ENCODE results near the gene IPO13. TPM values are rescaled to one million over a fixed set of nuclear protein-coding genes. Genes with fewer than 3 reads are reported as not detected.

The IPO13 gene
- total RNA-seq, 2 experiments from 2014 or later = 10.7 to 12.5 TPM

DNA sequence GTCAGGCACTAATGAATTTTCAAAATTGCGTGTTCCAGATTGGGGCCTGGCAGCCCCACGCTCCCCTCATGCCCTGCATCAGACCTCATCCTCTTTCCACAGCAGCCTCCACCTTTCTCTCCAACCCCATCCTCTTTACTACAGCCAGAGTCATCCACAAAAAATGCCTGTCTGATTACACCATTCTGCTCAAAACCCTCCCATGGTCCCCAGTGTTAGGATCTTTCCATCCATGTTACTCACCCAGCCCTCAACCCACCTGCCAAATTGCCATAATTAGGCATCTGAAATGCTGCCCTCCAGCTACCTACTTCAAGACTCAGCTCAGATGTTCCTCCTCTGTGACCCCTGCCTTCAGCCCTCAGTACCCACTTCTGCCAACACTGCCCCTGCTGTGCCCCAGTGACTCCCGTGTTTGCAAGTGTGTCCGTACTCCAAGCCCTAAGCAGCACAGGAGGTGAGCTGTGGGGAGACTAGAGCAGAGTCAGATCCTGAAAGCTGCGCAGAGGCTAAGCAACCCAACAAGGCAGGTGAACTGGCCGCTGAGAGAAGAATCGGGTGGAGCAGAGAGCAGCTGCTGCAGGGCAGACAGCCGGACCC lies 13.9 kb upstream of the IPO13 start:
- H3K36me3 Mint-ChIP-seq (ENCODE audit: low read depth) = no peaks in the 10 kb centered on the region
- intact Hi-C loops (cut with DNase I, micrococcal nuclease) = loop anchor here in 1 of 2 experiments (5.0 to 10.0 kb wide), 3 partner anchors 114 to 708 kb away; partner anchors contain the start of gene ST3GAL3
- peaks cover 15% of the 10 kb centered on the region for H3K4me1 Mint-ChIP-seq
- no peak overlapping the region for H3K27ac Mint-ChIP-seq
- no peak for DNase-seq
- ChIA-PET CTCF (interaction anchor here (0.5 to 6.1 kb wide), 15 partner anchors 12 to 899 kb away, joined by 3 to 136 read pairs (median 8); partner anchors contain the start of genes IPO13, KDM4A and PTPRF), POLR2A (interaction anchor here (0.6 kb wide), 1 partner anchor 278 kb away, joined by 3 read pairs; no protein-coding TSS in a partner anchor)
- peak; percentile 7 for ATAC-seq
- peaks cover 25% of the 10 kb centered on the region for H3K27me3 Mint-ChIP-seq
- no peaks in the 10 kb centered on the region for H3K9me3 Mint-ChIP-seq (ENCODE audit: low read depth)
- H3K4me3 Mint-ChIP-seq = no peak overlapping the region

GRCh38 chr1:43933386-43934100 lies 13.2 kb upstream of the IPO13 start, which contains the start of gene ARTN:
ARTN (plus strand) TSS chr1:43933801; CDS start chr1:43935657, 1,856 bp downstream.
- Mint-ChIP-seq H3K27me3 (peaks cover 25% of the 10 kb centered on the region), H3K36me3 (ENCODE audit: low read depth) (no peaks in the 10 kb centered on the region), H3K4me1 (peaks cover 15% of the 10 kb centered on the region), H3K9me3 (ENCODE audit: low read depth) (no peaks in the 10 kb centered on the region), H3K27ac (no peak within 1 kb of the TSS), H3K4me3 (peak within 1 kb of the TSS; percentile 16)
- peak; percentile 8 for ATAC-seq
- intact Hi-C loops (cut with DNase I, micrococcal nuclease) = loop anchor here (1.0 to 10.0 kb wide), 6 partner anchors 114 to 709 kb away; partner anchors contain the start of gene ST3GAL3 (in 1 of the 2)
- POLR2A ChIA-PET = interaction anchor here (0.6 to 1.0 kb wide), 2 partner anchors 12 to 279 kb away, joined by 3 to 4 read pairs; no protein-coding TSS in a partner anchor
- no peak for DNase-seq
- CTCF ChIA-PET = interaction anchor here (0.5 to 6.1 kb wide), 28 partner anchors 8 to 899 kb away, joined by 3 to 136 read pairs (median 6); partner anchors contain the start of genes IPO13, KDM4A and PTPRF

GRCh38 chr1:43934101-43934985 lies 12.4 kb upstream of the IPO13 start:
- Mint-ChIP-seq H3K9me3 (ENCODE audit: low read depth) (no peaks in the 10 kb centered on the region), H3K4me3 (peak overlapping the region; percentile 16), H3K36me3 (ENCODE audit: low read depth) (no peaks in the 10 kb centered on the region), H3K27ac (no peak overlapping the region), H3K4me1 (peaks cover 15% of the 10 kb centered on the region), H3K27me3 (peaks cover 25% of the 10 kb centered on the region)
- intact Hi-C loops (cut with DNase I, micrococcal nuclease) = loop anchor here (1.0 to 10.0 kb wide), 6 partner anchors 113 to 710 kb away; partner anchors contain the start of gene ST3GAL3 (in 1 of the 2)
- peak; percentile 84 for DNase-seq
- ChIA-PET CTCF (interaction anchor here (0.6 to 6.1 kb wide), 68 partner anchors 8 to 707 kb away, joined by 3 to 136 read pairs (median 4); partner anchors contain the start of genes IPO13, KDM4A and PTPRF), POLR2A (interaction anchor here (0.6 to 1.0 kb wide), 3 partner anchors 11 to 199 kb away, joined by 3 to 4 read pairs (median 3); no protein-coding TSS in a partner anchor)
- peak; percentile 73 for ATAC-seq

- DNase-seq (no peak), ATAC-seq (no peak)
- Mint-ChIP-seq H3K27ac (no peak overlapping the region), H3K36me3 (ENCODE audit: low read depth) (peaks cover 4% of the 10 kb centered on the region), H3K27me3 (peaks cover 25% of the 10 kb centered on the region), H3K4me1 (peaks cover 14% of the 10 kb centered on the region), H3K9me3 (ENCODE audit: low read depth) (no peaks in the 10 kb centered on the region), H3K4me3 (no peak overlapping the region)
- intact Hi-C loops (cut with DNase I, micrococcal nuclease) = loop anchor here (1.0 to 10.0 kb wide), 6 partner anchors 112 to 710 kb away; partner anchors contain the start of gene ST3GAL3 (in 1 of the 2)
- ChIA-PET POLR2A (interaction anchor here (0.8 kb wide), 1 partner anchor 200 kb away, joined by 3 read pairs; no protein-coding TSS in a partner anchor), CTCF (interaction anchor here (0.6 to 6.1 kb wide), 59 partner anchors 9 to 708 kb away, joined by 3 to 136 read pairs (median 4); partner anchors contain the start of genes IPO13, KDM4A and PTPRF)
Observed at GRCh38 chr1:43934986-43935324, 11.8 kb upstream of the IPO13 start.

DNA sequence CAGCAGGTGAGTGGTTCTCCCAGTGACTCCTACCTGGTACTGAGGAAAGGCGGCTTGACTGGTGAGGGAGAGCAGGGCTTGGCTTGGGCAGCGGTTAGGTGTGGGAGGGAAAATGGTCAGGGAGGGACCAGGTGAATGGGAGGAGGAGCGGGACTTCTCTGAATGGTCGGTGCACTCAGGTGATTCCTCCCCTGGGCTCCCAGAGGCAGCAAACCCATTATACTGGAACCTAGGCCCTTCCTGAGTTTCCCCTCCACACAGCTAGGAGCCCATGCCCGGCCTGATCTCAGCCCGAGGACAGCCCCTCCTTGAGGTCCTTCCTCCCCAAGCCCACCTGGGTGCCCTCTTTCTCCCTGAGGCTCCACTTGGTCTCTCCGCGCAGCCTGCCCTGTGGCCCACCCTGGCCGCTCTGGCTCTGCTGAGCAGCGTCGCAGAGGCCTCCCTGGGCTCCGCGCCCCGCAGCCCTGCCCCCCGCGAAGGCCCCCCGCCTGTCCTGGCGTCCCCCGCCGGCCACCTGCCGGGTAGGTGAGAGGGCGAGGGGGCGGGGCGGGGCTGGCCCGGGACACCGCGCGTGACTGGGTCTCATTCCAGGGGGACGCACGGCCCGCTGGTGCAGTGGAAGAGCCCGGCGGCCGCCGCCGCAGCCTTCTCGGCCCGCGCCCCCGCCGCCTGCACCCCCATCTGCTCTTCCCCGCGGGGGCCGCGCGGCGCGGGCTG lies 10.9 kb upstream of the IPO13 start:
- H3K27ac Mint-ChIP-seq = no peak overlapping the region
- no peak overlapping the region for H3K4me3 Mint-ChIP-seq
- peaks cover 25% of the 10 kb centered on the region for H3K27me3 Mint-ChIP-seq
- intact Hi-C loops (cut with DNase I, micrococcal nuclease) = loop anchor here (2.0 to 10.0 kb wide), 2 partner anchors 407 to 711 kb away; no protein-coding TSS in a partner anchor
- CTCF ChIA-PET = interaction anchor here (0.6 to 6.1 kb wide), 26 partner anchors 9 to 709 kb away, joined by 3 to 136 read pairs (median 6); partner anchors contain the start of gene IPO13
- peaks cover 14% of the 10 kb centered on the region for H3K4me1 Mint-ChIP-seq
- peaks cover 8% of the 10 kb centered on the region for H3K36me3 Mint-ChIP-seq (ENCODE audit: low read depth)
- ATAC-seq (no peak), DNase-seq (no peak)
- no peaks in the 10 kb centered on the region for H3K9me3 Mint-ChIP-seq (ENCODE audit: low read depth)
- POLR2A ChIA-PET = no interaction called here

DNA sequence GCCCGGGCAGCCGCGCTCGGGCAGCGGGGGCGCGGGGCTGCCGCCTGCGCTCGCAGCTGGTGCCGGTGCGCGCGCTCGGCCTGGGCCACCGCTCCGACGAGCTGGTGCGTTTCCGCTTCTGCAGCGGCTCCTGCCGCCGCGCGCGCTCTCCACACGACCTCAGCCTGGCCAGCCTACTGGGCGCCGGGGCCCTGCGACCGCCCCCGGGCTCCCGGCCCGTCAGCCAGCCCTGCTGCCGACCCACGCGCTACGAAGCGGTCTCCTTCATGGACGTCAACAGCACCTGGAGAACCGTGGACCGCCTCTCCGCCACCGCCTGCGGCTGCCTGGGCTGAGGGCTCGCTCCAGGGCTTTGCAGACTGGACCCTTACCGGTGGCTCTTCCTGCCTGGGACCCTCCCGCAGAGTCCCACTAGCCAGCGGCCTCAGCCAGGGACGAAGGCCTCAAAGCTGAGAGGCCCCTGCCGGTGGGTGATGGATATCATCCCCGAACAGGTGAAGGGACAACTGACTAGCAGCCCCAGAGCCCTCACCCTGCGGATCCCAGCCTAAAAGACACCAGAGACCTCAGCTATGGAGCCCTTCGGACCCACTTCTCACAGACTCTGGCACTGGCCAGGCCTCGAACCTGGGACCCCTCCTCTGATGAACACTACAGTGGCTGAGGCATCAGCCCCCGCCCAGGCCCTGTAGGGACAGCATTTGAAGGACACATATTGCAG lies 10.2 kb upstream of the IPO13 start:
- ChIA-PET POLR2A (no interaction called here), CTCF (interaction anchor here (0.6 to 6.1 kb wide), 4 partner anchors 9 to 211 kb away, joined by 3 to 96 read pairs (median 9); partner anchors contain the start of gene IPO13)
- H3K27ac Mint-ChIP-seq = no peak overlapping the region
- peaks cover 8% of the 10 kb centered on the region for H3K36me3 Mint-ChIP-seq (ENCODE audit: low read depth)
- peaks cover 25% of the 10 kb centered on the region for H3K27me3 Mint-ChIP-seq
- no peaks in the 10 kb centered on the region for H3K9me3 Mint-ChIP-seq (ENCODE audit: low read depth)
- peaks cover 14% of the 10 kb centered on the region for H3K4me1 Mint-ChIP-seq
- peak; percentile 51 for DNase-seq
- intact Hi-C loops (cut with DNase I, micrococcal nuclease) = loop anchor here in 1 of 2 experiments (10.0 kb wide), 1 partner anchor 712 kb away; no protein-coding TSS in a partner anchor
- ATAC-seq = no peak
- no peak overlapping the region for H3K4me3 Mint-ChIP-seq

GRCh38 chr1:43937179-43937865 lies 9.4 kb upstream of the IPO13 start:
- Mint-ChIP-seq H3K27me3 (peaks cover 25% of the 10 kb centered on the region), H3K4me1 (peaks cover 14% of the 10 kb centered on the region), H3K4me3 (no peak overlapping the region), H3K9me3 (ENCODE audit: low read depth) (no peaks in the 10 kb centered on the region), H3K27ac (no peak overlapping the region), H3K36me3 (ENCODE audit: low read depth) (peaks cover 8% of the 10 kb centered on the region)
- CTCF ChIA-PET = interaction anchor here (2.1 to 6.1 kb wide), 3 partner anchors 8 to 174 kb away, joined by 8 to 96 read pairs (median 10); partner anchors contain the start of gene IPO13
- intact Hi-C loops (cut with DNase I, micrococcal nuclease) = loop anchor here in 1 of 2 experiments (10.0 kb wide), 1 partner anchor 713 kb away; no protein-coding TSS in a partner anchor
- ATAC-seq (no peak), DNase-seq (no peak)
- POLR2A ChIA-PET = no interaction called here

DNA sequence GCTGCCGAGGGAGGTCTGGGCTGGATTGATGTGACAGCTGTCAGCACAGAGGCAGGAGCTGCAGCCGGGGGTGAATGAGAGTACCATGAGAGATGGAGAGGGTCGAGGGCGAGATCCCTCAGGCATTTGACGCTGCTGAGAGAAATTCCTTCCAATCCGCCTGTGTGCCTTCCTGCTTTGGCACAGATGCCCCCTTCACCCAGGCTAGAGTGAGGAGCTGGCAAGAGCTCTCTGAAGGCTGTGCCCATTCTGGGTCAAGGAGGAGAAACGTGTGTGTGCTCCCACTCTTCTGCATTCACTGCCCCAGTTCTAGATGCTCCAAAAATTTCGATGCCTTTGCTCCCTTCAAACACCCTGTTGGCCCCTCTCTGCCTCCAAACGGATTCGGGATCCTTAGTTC lies 8.4 kb upstream of the IPO13 start:
- Mint-ChIP-seq H3K27ac (no peak overlapping the region), H3K9me3 (ENCODE audit: low read depth) (no peaks in the 10 kb centered on the region), H3K4me1 (peaks cover 7% of the 10 kb centered on the region), H3K27me3 (peaks cover 15% of the 10 kb centered on the region), H3K36me3 (ENCODE audit: low read depth) (peaks cover 14% of the 10 kb centered on the region), H3K4me3 (no peak overlapping the region)
- intact Hi-C loops (cut with DNase I, micrococcal nuclease) = loop anchor here in 1 of 2 experiments (10.0 kb wide), 1 partner anchor 714 kb away; no protein-coding TSS in a partner anchor
- no peak for DNase-seq
- ChIA-PET CTCF (interaction anchor here (1.7 to 6.1 kb wide), 5 partner anchors 7 to 175 kb away, joined by 3 to 96 read pairs (median 8); partner anchors contain the start of gene IPO13), POLR2A (no interaction called here)
- no peak for ATAC-seq
